ENCODE measurements around the gene CFAP97D1. TPM values are rescaled to one million over a fixed set of nuclear protein-coding genes. Genes with fewer than 3 reads are reported as not detected.

Gene CFAP97D1
- polyA plus RNA-seq, 1 donor (not counting 4 experiments of a cell fraction or from before 2014, with no cell fraction given): not detected

DNA sequence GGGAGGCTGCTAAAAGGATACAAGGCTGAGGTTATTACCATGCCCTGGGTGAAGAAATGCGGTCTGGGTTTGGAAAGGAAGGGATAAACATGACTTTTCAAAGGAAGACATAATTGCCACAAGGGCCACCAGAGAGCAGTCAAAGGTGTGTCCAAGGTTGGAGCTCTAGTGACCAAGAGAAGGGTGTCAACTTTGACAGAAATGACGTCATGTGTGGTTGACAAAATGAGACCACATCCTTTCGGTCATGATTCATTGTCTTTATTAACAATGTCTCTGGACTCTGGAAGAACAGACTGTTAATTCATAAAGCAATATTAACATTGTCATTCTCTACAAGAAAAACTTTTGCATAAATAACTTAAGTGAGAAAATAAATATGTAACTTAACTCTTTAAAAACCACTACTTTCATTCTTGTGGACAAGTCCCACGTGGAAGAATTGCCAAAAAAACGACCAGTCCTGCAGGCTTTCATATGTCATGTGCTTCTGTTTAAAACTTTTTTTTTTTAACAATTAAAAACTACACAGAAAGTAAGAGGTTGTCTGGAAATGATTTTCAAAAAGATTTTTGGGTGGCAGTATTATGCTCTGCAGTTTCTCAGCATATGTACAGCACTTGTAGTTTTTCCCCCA, 26.6 kb upstream of the CFAP97D1 start:
- dilution Hi-C loops (cut with MboI; ENCODE audit: extremely low pct_ligation_motif_present, low sequenced_read_pairs): no loop called here
- TF ChIP-seq CTCF (optimal IDR thresholded peaks at IDR 0.05 in 1 of 3, IDR thresholded peaks at IDR 0.05 in 1 of 3, conservative IDR thresholded peaks at IDR 0.05 in 1 of 3; ENCODE audit: extremely low read depth in 1 of 3, insufficient read depth in 2 of 3, low read length in 3 of 3): no peak
- no peak for TF ChIP-seq EZH2 (IDR thresholded peaks at IDR 0.05; ENCODE audit: low read length)
- H3K36me3 ChIP-seq (ENCODE audit: control insufficient read depth in 2 of 2, extremely low read depth in 1 of 2, insufficient read depth in 2 of 2, low read length in 2 of 2): no peaks in the 10 kb centered on the region
- H2AFZ ChIP-seq (ENCODE audit: control insufficient read depth, low read length): no peak overlapping the region
- H3K4me3 ChIP-seq (ENCODE audit: control insufficient read depth in 2 of 3, extremely low read depth in 1 of 3, insufficient read depth in 2 of 3, low read depth in 1 of 3, low read length in 3 of 3): no peak overlapping the region
- no peak overlapping the region for H3K27ac ChIP-seq (ENCODE audit: control insufficient read depth, insufficient read depth, low read length)
- no peaks in the 10 kb centered on the region for H4K20me1 ChIP-seq (ENCODE audit: control insufficient read depth, extremely low read depth, insufficient read depth, low read length)
- H3K9me3 ChIP-seq (ENCODE audit: control insufficient read depth, low read depth, low read length): no peaks in the 10 kb centered on the region
- H3K4me2 ChIP-seq (ENCODE audit: control insufficient read depth, extremely low read depth, insufficient read depth, low read depth, low read length): no peak overlapping the region
- H3K4me1 ChIP-seq (ENCODE audit: control insufficient read depth, extremely low read depth, insufficient read depth, low read length): peaks cover 30% of the 10 kb centered on the region
- no peak for DNase-seq (ENCODE audit: low read depth, low spot score)
- FAIRE-seq: peak; percentile 67
- peaks cover 11% of the 10 kb centered on the region for H3K27me3 ChIP-seq (ENCODE audit: control insufficient read depth, extremely low read depth, insufficient read depth, low read length)
- no peaks in the 10 kb centered on the region for H3K9me1 ChIP-seq (ENCODE audit: control insufficient read depth, extremely low read depth, insufficient read depth, low read length)
- H3K79me2 ChIP-seq (ENCODE audit: control insufficient read depth, insufficient read depth, low read length): no peaks in the 10 kb centered on the region
- no peak overlapping the region for H3K9ac ChIP-seq (ENCODE audit: control insufficient read depth, extremely low read depth, insufficient read depth, low read length)

GRCh38 chr17:43754947-43755346, 25.3 kb upstream of the CFAP97D1 start:
- H3K27me3 ChIP-seq (ENCODE audit: control insufficient read depth, extremely low read depth, insufficient read depth, low read length): peaks cover 11% of the 10 kb centered on the region

More at GRCh38 chr17:43754947-43755346, 25.3 kb upstream of the CFAP97D1 start:
- Histone ChIP-seq H3K4me2 (ENCODE audit: control insufficient read depth, extremely low read depth, insufficient read depth, low read depth, low read length) (no peak overlapping the region), H2AFZ (ENCODE audit: control insufficient read depth, low read length) (no peak overlapping the region), H3K79me2 (ENCODE audit: control insufficient read depth, insufficient read depth, low read length) (no peaks in the 10 kb centered on the region), H3K27ac (ENCODE audit: control insufficient read depth, insufficient read depth, low read length) (no peak overlapping the region), H3K4me1 (ENCODE audit: control insufficient read depth, extremely low read depth, insufficient read depth, low read length) (peaks cover 34% of the 10 kb centered on the region), H4K20me1 (ENCODE audit: control insufficient read depth, extremely low read depth, insufficient read depth, low read length) (no peaks in the 10 kb centered on the region), H3K4me3 (ENCODE audit: control insufficient read depth in 2 of 3, extremely low read depth in 1 of 3, insufficient read depth in 2 of 3, low read depth in 1 of 3, low read length in 3 of 3) (no peak overlapping the region), H3K9ac (ENCODE audit: control insufficient read depth, extremely low read depth, insufficient read depth, low read length) (no peak overlapping the region), H3K36me3 (ENCODE audit: control insufficient read depth in 2 of 2, extremely low read depth in 1 of 2, insufficient read depth in 2 of 2, low read length in 2 of 2) (no peaks in the 10 kb centered on the region), H3K9me1 (ENCODE audit: control insufficient read depth, extremely low read depth, insufficient read depth, low read length) (no peaks in the 10 kb centered on the region), H3K9me3 (ENCODE audit: control insufficient read depth, low read depth, low read length) (no peaks in the 10 kb centered on the region)
- dilution Hi-C loops (cut with MboI; ENCODE audit: extremely low pct_ligation_motif_present, low sequenced_read_pairs): no loop called here
- TF ChIP-seq CTCF (optimal IDR thresholded peaks at IDR 0.05 in 1 of 3, IDR thresholded peaks at IDR 0.05 in 1 of 3, conservative IDR thresholded peaks at IDR 0.05 in 1 of 3; ENCODE audit: extremely low read depth in 1 of 3, insufficient read depth in 2 of 3, low read length in 3 of 3) (no peak), EZH2 (IDR thresholded peaks at IDR 0.05; ENCODE audit: low read length) (no peak)
- no peak for DNase-seq (ENCODE audit: low read depth, low spot score)
- FAIRE-seq: no peak

All from keratinocyte (primary cell).